Measurements from ENCODE around the gene PTPRA. TPM values are rescaled to one million over a fixed set of nuclear protein-coding genes. Genes with fewer than 3 reads are reported as not detected.

Gene PTPRA
- total RNA-seq, 1 experiment from 2014 or later = 45.2 TPM

DNA sequence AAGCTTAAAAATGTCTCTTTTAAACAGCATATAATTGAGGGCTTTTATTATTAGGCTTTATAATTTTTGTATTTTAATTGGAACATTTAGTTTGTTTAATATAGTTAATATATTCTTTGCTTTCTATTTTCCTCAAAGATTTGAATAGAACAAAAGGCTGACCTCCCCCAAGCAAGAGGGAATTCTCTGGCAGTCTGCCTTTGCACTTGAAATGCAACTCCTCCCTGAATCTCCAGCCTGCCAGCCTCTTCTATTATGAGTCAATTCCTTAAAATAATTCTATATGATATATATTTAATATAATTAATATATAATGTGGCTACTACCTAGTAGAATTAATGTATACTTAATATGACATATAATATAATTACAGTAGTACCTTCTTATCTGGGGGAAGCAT, 69.2 kb downstream of the PTPRA start:
- H2AK5ac ChIP-seq (ENCODE audit: insufficient read length, low read length) = no peak overlapping the region
- no peak overlapping the region for H3K23ac ChIP-seq (ENCODE audit: insufficient read length, low read depth, low read length)
- no peak overlapping the region for H4K8ac ChIP-seq (replicated peaks; ENCODE audit: insufficient read length, low read depth, low read length)
- Mint-ChIP-seq H3K4me1 (peaks cover 7 to 10% of the 10 kb centered on the region in 2 experiments), H3K27me3 (ENCODE audit: low read depth) (no peaks in the 10 kb centered on the region; the same call in 1 of the 2 replicates), H3K4me3 (no peak overlapping the region), H3K9me3 (no peaks in the 10 kb centered on the region), H3K27ac (no peak overlapping the region), H3K36me3 (ENCODE audit: insufficient read depth in 1 of 3, low read depth in 3 of 3) (peaks cover 0 to 6% (median 0%) of the 10 kb centered on the region in 3 experiments; a peak in 3 of 7 replicates)
- H3K14ac ChIP-seq (ENCODE audit: insufficient read depth, low read length) = no peak overlapping the region
- no peak overlapping the region for H2BK20ac ChIP-seq (ENCODE audit: low read depth, low read length, poor library complexity, severe bottlenecking)
- no peaks in the 10 kb centered on the region for H3K4me1 ChIP-seq (ENCODE audit: insufficient read depth, low read length)
- no peak overlapping the region for H4K91ac ChIP-seq (ENCODE audit: insufficient read length, low read depth, low read length)
- H3K9ac ChIP-seq (ENCODE audit: extremely low read depth, insufficient read length, low read length) = no peak overlapping the region
- no peak overlapping the region for H3K18ac ChIP-seq (ENCODE audit: insufficient read length, low read depth, low read length)
- H3K9me3 ChIP-seq (ENCODE audit: control insufficient read depth, low read depth, low read length) = no peaks in the 10 kb centered on the region
- H3K23me2 ChIP-seq (ENCODE audit: insufficient read length, low read depth, low read length, poor library complexity, severe bottlenecking) = no peaks in the 10 kb centered on the region
- H2BK120ac ChIP-seq (ENCODE audit: low read depth, low read length, poor library complexity, severe bottlenecking) = no peak overlapping the region
- no peak overlapping the region for H2BK12ac ChIP-seq (ENCODE audit: insufficient read length, low read depth, low read length)
- no peaks in the 10 kb centered on the region for H3K79me2 ChIP-seq (ENCODE audit: insufficient read depth, low read length)
- no peak overlapping the region for H3K56ac ChIP-seq (ENCODE audit: insufficient read length, low read depth, low read length)
- no peak overlapping the region for H2BK15ac ChIP-seq (ENCODE audit: low read depth, low read length)
- H4K5ac ChIP-seq (ENCODE audit: insufficient read length, low read depth, low read length) = no peak overlapping the region
- H3K4me2 ChIP-seq (ENCODE audit: insufficient read depth, insufficient read length, low read length) = no peak overlapping the region
- H3K4ac ChIP-seq (ENCODE audit: low read depth, low read length) = no peak overlapping the region
- TF ChIP-seq, protein P1, sequence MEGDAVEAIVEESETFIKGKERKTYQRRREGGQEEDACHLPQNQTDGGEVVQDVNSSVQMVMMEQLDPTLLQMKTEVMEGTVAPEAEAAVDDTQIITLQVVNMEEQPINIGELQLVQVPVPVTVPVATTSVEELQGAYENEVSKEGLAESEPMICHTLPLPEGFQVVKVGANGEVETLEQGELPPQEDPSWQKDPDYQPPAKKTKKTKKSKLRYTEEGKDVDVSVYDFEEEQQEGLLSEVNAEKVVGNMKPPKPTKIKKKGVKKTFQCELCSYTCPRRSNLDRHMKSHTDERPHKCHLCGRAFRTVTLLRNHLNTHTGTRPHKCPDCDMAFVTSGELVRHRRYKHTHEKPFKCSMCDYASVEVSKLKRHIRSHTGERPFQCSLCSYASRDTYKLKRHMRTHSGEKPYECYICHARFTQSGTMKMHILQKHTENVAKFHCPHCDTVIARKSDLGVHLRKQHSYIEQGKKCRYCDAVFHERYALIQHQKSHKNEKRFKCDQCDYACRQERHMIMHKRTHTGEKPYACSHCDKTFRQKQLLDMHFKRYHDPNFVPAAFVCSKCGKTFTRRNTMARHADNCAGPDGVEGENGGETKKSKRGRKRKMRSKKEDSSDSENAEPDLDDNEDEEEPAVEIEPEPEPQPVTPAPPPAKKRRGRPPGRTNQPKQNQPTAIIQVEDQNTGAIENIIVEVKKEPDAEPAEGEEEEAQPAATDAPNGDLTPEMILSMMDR (conservative IDR thresholded peaks at IDR 0.05) = no peak
- no peak overlapping the region for H3T11ph ChIP-seq (ENCODE audit: low read length)
- H3K79me1 ChIP-seq (ENCODE audit: insufficient read depth, low read depth, low read length, poor library complexity, severe bottlenecking) = no peaks in the 10 kb centered on the region
- no peak overlapping the region for H2BK5ac ChIP-seq (ENCODE audit: insufficient read length, low read length)
- H3K27me3 ChIP-seq (ENCODE audit: insufficient read depth, low read length) = no peaks in the 10 kb centered on the region
- H2AFZ ChIP-seq (ENCODE audit: low read length) = no peak overlapping the region
- no peaks in the 10 kb centered on the region for H4K20me1 ChIP-seq (ENCODE audit: control insufficient read depth, insufficient read depth, insufficient read length)
- H3K27ac ChIP-seq (ENCODE audit: insufficient read length, low read depth, low read length) = no peak overlapping the region
- DNase-seq = no peak
